GM23338 (cell line): ENCODE results near the gene MYRF. TPM values are rescaled to one million over a fixed set of nuclear protein-coding genes. Genes with fewer than 3 reads are reported as not detected.

ENCODE experiments used
- ATAC-seq: fragments of 200-7000 bp; cut with Tn5 transposase; 3 replicates; pipeline ENCODE4 v1.9.1; 2020
- DNase-seq: peaks from one replicate; pipeline ENCODE4 v3.0.0-alpha.2; 2015; ENCODE audit warnings: low spot score
- H2AFZ ChIP-seq: fragments of 200-600 bp; sonication (generic); 2 replicates; pipeline ENCODE4 v1.8.0; 2016; ENCODE audit warnings: antibody characterized with exemption, mild to moderate bottlenecking, moderate library complexity
- H3F3A ChIP-seq: fragments of 200-600 bp; sonication (generic); replicated peaks from 2 replicates; pipeline ENCODE4 v1.8.0; 2017; ENCODE audit warnings: antibody characterized with exemption, mixed run types, low read depth
- H3K27ac ChIP-seq: fragments of 200-600 bp; sonication (generic); 2 replicates; pipeline ENCODE4 v1.6.1; 2016; ENCODE audit warnings: low read depth
- H3K27me3 ChIP-seq: fragments of 200-600 bp; sonication (generic); 2 replicates; pipeline ENCODE4 v1.8.0; 2016; ENCODE audit warnings: mild to moderate bottlenecking, mixed run types, moderate library complexity; ENCODE audit not compliant: insufficient read depth
- H3K36me3 ChIP-seq: fragments of 200-600 bp; sonication (generic); 2 replicates; pipeline ENCODE4 v1.8.0; 2016; ENCODE audit warnings: mild to moderate bottlenecking; ENCODE audit not compliant: insufficient read depth
- H3K4me1 ChIP-seq: fragments of 200-600 bp; sonication (generic); 2 replicates; pipeline ENCODE4 v1.8.0; 2016; ENCODE audit warnings: mild to moderate bottlenecking, moderate library complexity; ENCODE audit not compliant: insufficient read depth
- H3K4me2 ChIP-seq: fragments of 200-600 bp; sonication (generic); 2 replicates; pipeline ENCODE4 v1.7.1; 2017; ENCODE audit warnings: mixed run types
- H3K4me3 ChIP-seq: fragments of 200-600 bp; sonication (generic); 2 replicates; pipeline ENCODE4 v1.6.1; 2016; ENCODE audit warnings: mixed run types
- H3K79me2 ChIP-seq: fragments of 200-600 bp; sonication (generic); replicated peaks from 2 replicates; pipeline ENCODE4 v1.8.0; 2017; ENCODE audit warnings: mild to moderate bottlenecking; ENCODE audit not compliant: insufficient read depth
- H3K9me2 ChIP-seq: fragments of 200-600 bp; sonication (generic); 2 replicates; pipeline ENCODE4 v1.8.0; 2017; ENCODE audit not compliant: insufficient read depth
- H4K20me1 ChIP-seq: fragments of 200-600 bp; sonication (generic); replicated peaks from 2 replicates; pipeline ENCODE4 v1.8.0; 2017; ENCODE audit warnings: mild to moderate bottlenecking; ENCODE audit not compliant: insufficient read depth
- H3K27ac Mint-ChIP-seq: 2 replicates; pipeline ENCODE4 v1.8.0; 2020; ENCODE audit warnings: inconsistent platforms, mild to moderate bottlenecking, moderate library complexity, mixed read lengths
- H3K27me3 Mint-ChIP-seq: 3 replicates; pipeline ENCODE4 v1.8.0; 2022; ENCODE audit warnings: low read depth, mild to moderate bottlenecking, moderate library complexity, mixed read lengths, inconsistent platforms; ENCODE audit not compliant: insufficient read depth, poor library complexity
- H3K36me3 Mint-ChIP-seq: 3 replicates; pipeline ENCODE4 v1.8.0; 2021; ENCODE audit warnings: low read depth, mild to moderate bottlenecking, inconsistent platforms, moderate library complexity, mixed read lengths
- H3K4me1 Mint-ChIP-seq: 3 replicates; pipeline ENCODE4 v1.8.0; 2020; ENCODE audit warnings: mild to moderate bottlenecking, inconsistent platforms, mixed read lengths
- H3K4me3 Mint-ChIP-seq: 3 replicates; pipeline ENCODE4 v1.8.0; 2021; ENCODE audit warnings: moderate library complexity, mild to moderate bottlenecking, inconsistent platforms, mixed read lengths
- H3K9me3 Mint-ChIP-seq: 3 replicates; pipeline ENCODE4 v1.8.0; 2020; ENCODE audit warnings: moderate library complexity, mild to moderate bottlenecking, inconsistent platforms, mixed read lengths
- EZH2 ChIP-seq: fragments of 200-600 bp; sonication (generic); IDR thresholded peaks from one replicate; pipeline ENCODE4 v1.8.0; 2017; ENCODE audit warnings: antibody characterized with exemption, mild to moderate bottlenecking, low read depth; ENCODE audit not compliant: unreplicated experiment
- STAT1 ChIP-seq: IDR thresholded peaks from one replicate; pipeline ENCODE4 v1.6.1; 2016; ENCODE audit warnings: antibody characterized with exemption; ENCODE audit not compliant: unreplicated experiment
- ZNF331 ChIP-seq: fragments of 250-450 bp; sonication (Bioruptor Pico); IDR thresholded peaks from 2 replicates; pipeline ENCODE4 v1.5.0; 2020; ENCODE audit warnings: low read depth, mild to moderate bottlenecking, moderate library complexity
- ZNF462 ChIP-seq: fragments of 250-450 bp; sonication (Bioruptor Pico); IDR thresholded peaks from 2 replicates; pipeline ENCODE4 v1.5.0; 2020; ENCODE audit warnings: mild to moderate bottlenecking, moderate library complexity
- polyA plus RNA-seq: library from polyadenylated mRNA; unstranded; fragments of >200 nt; fragmentation: Nextera tagmentation; extraction: Ambion mirVana; gene quantifications from 2 replicates; pipeline ENCODE4 v1.2.1, GENCODE V29; 2016
- total RNA-seq: library from RNA; depleted of rRNA; stranded (reverse); fragments of >200 nt; shearing (Covaris generic); gene quantifications from 2 replicates; pipeline ENCODE4 v1.2.3, GENCODE V29; 2014
- TF ChIP-seq, protein P1 (sequence below), 2 experiments: fragments of 200-600 bp in 1 of 2; sonication (generic) in 1 of 2; conservative IDR thresholded peaks; 2 replicates each; pipeline versions ENCODE4 v1.5.1 to v1.6.1; 2016 to 2017; ENCODE audit warnings: antibody characterized with exemption in 2 of 2, low read depth in 2 of 2, mild to moderate bottlenecking in 2 of 2, moderate library complexity in 1 of 2
- TF ChIP-seq, protein P2 (sequence below): IDR thresholded peaks from 2 replicates; pipeline ENCODE4 v1.6.1; 2016; ENCODE audit warnings: antibody characterized with exemption

MYRF gene
- total and polyA plus RNA-seq, 2 experiments from 2014 or later: 1.9 to 5.5 TPM

DNA sequence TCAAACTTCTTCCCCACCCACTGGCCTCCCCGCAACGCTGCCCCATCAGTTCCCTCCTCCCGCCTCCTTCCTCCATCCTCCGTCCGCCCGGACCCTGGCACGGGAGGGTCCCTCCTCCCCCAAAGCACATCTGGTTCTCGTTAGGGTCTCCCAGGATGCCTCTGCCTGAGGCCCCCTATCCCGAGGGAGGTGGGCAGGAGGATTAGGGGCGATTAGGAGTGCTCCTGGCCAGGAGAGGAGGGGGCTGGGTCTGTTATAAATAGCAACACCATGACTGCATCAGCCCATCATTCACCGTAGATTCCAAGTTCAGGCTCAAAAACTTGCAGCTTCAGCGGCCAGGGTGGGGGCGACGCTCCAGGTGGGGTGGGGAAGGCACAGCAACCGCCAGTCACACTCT is 10.4 kb downstream of the MYRF start (continued):
- TF ChIP-seq ZNF462 (CRISPR knock-in tag) (no peak), ZNF331 (CRISPR knock-in tag) (no peak)

DNA sequence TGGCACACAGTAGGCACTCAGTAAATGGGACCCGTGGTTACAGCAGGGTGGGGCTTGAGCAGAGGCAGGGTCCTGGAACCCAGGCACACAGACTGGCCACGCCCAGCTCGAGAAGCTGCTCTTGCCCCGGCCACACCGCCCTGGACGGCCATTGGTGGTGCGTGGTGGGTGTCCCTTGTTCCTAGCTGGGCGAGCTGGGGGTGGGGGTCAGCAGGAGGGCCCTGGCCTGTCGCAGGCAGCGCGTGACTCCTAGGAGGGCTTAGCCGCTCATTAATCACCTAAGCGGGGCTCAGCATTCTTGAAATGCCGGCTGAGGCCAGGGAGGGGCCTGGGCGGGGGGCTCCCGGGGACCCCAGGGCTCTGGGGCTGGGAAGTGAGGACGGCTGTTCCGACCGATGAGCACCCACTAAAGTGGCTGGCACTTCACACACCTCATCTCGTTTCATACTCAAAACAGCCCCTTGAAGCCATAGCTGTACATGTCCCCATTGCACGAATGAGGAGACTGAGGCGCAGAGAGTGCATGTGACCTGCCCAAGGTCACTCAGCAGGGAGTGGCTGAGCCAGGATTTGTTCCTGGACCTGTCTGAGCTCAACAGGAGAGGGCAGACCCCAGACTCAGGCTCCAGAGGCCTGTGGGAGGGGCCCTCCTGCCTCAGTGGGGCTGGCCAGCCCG is 11.6 kb downstream of the MYRF start:
- ATAC-seq: no peak
- TF ChIP-seq, protein P1, sequence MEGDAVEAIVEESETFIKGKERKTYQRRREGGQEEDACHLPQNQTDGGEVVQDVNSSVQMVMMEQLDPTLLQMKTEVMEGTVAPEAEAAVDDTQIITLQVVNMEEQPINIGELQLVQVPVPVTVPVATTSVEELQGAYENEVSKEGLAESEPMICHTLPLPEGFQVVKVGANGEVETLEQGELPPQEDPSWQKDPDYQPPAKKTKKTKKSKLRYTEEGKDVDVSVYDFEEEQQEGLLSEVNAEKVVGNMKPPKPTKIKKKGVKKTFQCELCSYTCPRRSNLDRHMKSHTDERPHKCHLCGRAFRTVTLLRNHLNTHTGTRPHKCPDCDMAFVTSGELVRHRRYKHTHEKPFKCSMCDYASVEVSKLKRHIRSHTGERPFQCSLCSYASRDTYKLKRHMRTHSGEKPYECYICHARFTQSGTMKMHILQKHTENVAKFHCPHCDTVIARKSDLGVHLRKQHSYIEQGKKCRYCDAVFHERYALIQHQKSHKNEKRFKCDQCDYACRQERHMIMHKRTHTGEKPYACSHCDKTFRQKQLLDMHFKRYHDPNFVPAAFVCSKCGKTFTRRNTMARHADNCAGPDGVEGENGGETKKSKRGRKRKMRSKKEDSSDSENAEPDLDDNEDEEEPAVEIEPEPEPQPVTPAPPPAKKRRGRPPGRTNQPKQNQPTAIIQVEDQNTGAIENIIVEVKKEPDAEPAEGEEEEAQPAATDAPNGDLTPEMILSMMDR (conservative IDR thresholded peaks at IDR 0.05; ENCODE audit: low read depth in 2 of 2): no peak
- TF ChIP-seq, protein P2, sequence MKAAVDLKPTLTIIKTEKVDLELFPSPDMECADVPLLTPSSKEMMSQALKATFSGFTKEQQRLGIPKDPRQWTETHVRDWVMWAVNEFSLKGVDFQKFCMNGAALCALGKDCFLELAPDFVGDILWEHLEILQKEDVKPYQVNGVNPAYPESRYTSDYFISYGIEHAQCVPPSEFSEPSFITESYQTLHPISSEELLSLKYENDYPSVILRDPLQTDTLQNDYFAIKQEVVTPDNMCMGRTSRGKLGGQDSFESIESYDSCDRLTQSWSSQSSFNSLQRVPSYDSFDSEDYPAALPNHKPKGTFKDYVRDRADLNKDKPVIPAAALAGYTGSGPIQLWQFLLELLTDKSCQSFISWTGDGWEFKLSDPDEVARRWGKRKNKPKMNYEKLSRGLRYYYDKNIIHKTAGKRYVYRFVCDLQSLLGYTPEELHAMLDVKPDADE: no peak
- TF ChIP-seq STAT1 (no peak), EZH2 (no peak)

More for the DNA sequence above, 11.6 kb downstream of the MYRF start:
- Histone ChIP-seq H3K4me1 (peaks cover 15% of the 10 kb centered on the region; the same call in 1 of the 2 replicates), H2AFZ (no peak overlapping the region), H3K79me2 (no peaks in the 10 kb centered on the region), H3K4me3 (no peak overlapping the region), H3K9me2 (no peaks in the 10 kb centered on the region), H4K20me1 (no peaks in the 10 kb centered on the region), H3F3A (no peaks in the 10 kb centered on the region), H3K27ac (no peak overlapping the region), H3K36me3 (no peaks in the 10 kb centered on the region), H3K27me3 (no peaks in the 10 kb centered on the region), H3K4me2 (no peak overlapping the region)
- Mint-ChIP-seq H3K27ac (no peak overlapping the region), H3K4me1 (peaks cover 21% of the 10 kb centered on the region; the same call in 2 of the 3 replicates), H3K9me3 (no peaks in the 10 kb centered on the region; the same call in 2 of the 3 replicates), H3K4me3 (no peak overlapping the region), H3K27me3 (peaks cover 14% of the 10 kb centered on the region), H3K36me3 (no peaks in the 10 kb centered on the region; the same call in 2 of the 3 replicates)
- no peak for DNase-seq
